Activated CD4-positive, alpha-beta T cell treated with anti-CD3 and anti-CD28 coated beads for 24 hours (primary cell): Measurements from ENCODE around the gene ITIH3.

Experiments
- DNase-seq, 2 donors: peaks; one replicate each; pipeline ENCODE4 v3.0.0-alpha.2; 2020; ENCODE audit warnings: low read depth in 2 of 2

The ITIH3 gene

DNA sequence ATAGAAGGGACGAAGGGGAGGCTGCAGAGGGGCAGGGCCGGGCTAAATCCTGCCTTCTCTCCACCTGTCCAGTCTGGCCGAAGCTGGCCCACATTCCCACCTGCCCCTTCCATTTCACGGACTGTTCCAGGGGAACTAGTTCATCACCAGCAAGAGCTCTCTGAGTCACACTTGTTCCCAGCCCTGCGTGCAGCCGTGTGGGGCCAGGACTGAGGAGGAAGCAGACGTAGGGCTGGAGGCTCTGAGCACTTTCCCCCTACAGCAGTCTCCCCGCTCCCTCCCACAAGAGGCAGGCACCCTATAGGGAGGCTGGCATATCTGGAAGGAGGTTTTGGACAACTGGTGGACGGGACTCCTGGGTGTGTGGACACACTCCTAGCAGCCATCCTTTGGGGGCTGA lies 32.8 kb downstream of the ITIH3 start:
- DNase-seq, result no peak

- no peak for DNase-seq
Measured at GRCh38 chr3:52827866-52828376, 33.3 kb downstream of the ITIH3 start.

DNA sequence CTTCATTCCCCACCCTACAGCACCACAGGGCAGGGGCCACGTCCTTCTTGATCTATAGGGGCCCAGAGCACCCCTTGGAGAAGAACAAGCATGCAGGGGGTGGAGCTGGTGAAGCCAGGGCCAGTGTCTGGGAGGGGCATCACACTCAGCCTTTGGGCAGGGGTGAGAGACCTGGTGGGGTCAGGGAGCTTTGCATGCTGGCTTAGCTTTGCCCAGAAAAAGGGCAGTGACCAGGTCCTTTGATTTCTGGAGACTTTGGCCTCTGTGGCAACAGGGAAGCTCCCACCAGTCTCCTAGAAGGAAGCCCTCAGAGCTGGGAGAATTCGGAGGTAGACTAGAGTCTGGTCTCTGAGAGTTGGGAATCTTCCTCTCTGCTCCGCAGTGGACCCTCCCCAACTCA lies 34.9 kb downstream of the ITIH3 start:
- no peak for DNase-seq

DNA sequence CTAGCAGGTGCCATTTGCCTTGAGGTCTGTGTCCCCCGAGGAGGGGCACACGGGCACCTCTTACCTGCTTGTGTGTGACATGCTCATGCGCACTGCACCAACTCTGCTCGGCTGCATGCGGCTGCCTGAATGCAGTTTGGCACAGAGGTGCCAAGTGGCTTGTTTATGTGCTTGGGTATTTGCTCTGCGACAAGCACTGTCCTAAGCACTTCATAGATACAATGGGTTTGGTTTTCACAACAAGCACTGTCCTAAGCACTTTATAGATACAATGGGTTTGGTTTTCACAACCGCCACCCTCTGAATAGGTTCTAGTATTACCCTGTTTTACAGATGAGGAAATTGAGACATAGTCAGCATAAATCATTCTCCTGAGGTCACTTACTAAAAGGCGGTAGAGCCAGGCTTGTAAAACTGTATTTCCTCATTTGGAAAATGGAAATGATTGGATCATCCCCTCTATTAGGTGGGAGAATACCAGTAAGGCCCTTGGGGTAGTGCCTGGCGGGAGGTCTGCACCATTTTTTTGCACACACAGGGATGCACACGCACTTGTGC lies 35.4 kb downstream of the ITIH3 start:
- DNase-seq, result no peak

- no peak for DNase-seq
Measured at GRCh38 chr3:52830535-52831258, 36.1 kb downstream of the ITIH3 start, which contains the start of gene ITIH4. Gene ITIH4 (minus strand): TSS chr3:52830672. CDS start chr3:52830642, 30 bp downstream.

- DNase-seq, result no peak
Measured at GRCh38 chr3:52831500-52832301, 37.1 kb downstream of the ITIH3 start.

- DNase-seq, result no peak
Measured at GRCh38 chr3:52833202-52833601, 38.6 kb downstream of the ITIH3 start.

DNA sequence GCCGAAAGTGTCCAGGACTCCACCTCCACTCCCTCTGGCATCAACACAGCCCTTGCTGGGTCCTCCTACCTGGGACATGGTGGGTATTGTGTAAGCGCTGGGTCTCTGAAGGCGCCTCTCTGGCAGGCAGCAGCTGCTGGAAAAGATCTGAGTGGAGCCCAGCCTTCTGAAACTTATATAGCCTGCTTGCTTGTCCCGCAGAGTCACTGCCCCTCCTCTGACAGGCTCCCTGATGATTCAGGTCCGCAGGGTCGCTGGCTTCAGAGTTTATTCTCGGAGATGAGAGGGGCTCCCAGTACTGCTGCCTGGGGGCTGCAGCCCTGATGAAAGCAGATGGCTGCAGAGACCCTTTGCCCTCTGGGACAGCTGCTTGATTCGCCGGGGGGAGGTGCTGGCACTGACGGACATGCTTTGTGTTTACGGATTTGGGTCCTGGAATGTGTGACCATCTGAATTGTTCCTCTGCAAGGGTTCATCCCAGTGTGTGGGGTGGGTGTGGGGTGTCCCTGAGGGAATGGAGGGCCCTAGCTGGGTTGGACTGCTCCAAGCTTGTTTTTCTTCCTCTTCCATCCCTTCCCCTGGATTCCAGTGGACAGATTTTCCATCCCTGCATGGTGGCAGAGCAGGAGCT lies 40.4 kb downstream of the ITIH3 start, which contains the start of gene MUSTN1:
MUSTN1 (minus strand) TSS at position 149 of the 631 bp plus-strand sequence; CDS start at position 78, 71 bp downstream.
- no peak for DNase-seq

DNA sequence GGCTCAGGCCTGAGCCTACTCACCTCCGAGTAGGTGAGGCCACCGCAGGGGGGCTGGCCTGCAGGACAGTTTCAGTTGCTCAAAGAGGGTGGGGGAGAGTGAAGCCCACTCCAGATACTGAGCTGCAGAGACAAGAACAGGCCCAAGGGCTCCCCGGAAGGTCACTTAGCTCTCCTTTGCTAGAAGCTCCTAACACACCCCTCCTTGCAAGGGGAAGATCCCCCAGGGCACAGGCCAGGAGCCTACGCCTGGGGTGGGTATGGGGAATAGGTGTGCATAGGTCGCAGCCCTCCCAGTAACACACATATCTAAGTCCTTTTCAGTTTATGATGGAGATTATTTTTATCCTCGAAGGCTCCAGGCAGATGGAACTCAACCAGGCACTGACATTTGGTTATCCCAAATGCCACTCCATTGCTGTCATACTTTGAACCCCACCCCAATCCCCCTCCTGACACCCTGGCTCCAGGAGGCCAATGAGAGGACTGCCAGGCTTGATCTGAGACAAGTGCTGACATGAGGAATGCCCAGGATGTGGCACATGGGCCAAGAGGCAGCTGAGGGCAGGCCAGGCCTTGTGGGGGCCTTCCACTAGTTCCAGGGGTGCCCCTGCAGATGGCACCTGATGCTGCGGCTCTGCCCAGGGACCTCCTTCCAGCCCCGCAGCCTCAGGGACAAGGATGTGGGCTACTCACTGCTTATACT lies 41.3 kb downstream of the ITIH3 start:
- DNase-seq, result no peak

DNA sequence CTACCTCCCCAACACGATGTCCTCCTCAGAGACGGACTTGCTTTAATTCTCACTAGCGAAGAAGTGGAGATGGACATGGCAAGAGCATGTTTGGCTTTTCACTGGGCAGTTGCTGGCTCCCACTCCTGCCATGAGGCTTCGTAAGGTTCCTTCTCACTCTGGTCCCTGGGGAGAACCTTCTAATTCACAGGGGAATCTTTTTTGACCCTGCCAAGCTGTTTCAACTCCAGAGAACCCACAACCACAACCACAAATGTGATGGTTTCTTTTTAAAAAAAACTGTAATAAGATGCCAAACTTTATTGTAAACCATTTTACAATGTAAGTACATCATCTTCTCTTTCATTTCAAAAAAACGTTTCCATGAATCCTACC lies 41.9 kb downstream of the ITIH3 start:
- no peak for DNase-seq

GRCh38 chr3:52836986-52837385 lies 42.4 kb downstream of the ITIH3 start:
- DNase-seq, result no peak

DNA sequence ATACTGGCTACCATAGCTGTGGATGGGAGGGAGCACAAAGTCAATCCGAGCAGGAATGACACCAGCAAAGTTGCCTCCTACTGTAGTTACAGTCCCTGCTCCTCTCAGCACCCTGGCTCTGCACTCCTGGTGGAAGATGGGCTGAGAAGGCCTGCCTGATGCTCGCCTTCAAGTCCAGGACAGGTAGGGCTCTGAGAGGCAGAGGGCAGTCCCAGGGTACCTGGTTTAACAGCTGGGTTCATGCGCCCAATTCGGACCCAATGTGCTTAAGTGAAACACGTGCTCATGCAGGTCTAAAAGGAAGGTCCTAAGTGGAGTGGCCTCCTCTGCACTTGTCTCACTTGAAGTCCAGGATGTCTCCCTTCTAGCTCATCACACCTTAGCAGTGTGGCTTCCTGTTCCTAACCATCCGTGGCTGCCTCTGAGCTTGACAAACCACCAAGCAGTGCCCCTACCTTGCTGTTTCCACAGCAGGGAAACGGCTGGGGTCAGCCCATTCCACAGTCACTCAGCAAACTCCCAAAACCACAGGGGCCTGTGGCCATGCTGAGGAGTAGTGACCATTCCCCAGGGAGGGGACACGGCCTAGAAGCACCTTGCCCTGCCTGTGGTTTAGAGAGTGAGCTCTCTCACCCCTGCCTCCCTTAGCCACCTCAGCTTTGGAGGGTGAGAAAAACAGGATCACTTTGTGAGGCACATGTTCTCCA lies 44.1 kb downstream of the ITIH3 start:
- DNase-seq, result no peak

GRCh38 chr3:52839268-52839575 lies 44.6 kb downstream of the ITIH3 start:
- no peak for DNase-seq

DNA sequence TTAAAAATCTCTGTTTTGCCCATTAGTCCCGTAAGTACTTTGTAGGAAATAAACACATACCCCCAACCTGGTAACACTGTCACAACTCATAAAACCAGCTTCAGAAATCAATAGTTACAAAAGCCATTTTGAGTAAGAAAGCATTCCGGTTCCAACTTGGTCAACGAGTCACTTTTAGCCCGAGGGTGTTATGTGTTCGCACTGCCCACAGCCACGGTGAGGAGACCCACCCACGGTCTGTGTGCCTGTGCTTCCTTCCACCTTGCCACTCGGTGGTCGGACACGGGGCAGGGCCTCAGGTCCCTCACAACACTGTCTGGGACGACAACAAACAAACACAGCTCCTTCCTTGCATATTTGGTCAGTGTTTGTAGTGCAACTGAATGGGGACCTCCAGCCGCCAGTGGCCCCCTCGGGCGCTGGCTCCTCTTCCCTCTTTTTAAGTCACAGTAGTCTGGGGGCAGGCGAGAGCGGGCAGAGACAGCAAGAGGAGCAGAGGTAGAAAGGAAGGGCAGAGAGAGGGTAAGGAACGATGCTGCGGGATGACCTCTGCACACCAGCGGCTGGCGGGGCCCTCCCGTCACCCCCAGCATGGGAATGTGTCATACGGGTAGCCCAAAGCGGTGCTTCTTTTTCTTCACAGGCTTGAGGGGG lies 45.4 kb downstream of the ITIH3 start:
- DNase-seq, result no peak

DNA sequence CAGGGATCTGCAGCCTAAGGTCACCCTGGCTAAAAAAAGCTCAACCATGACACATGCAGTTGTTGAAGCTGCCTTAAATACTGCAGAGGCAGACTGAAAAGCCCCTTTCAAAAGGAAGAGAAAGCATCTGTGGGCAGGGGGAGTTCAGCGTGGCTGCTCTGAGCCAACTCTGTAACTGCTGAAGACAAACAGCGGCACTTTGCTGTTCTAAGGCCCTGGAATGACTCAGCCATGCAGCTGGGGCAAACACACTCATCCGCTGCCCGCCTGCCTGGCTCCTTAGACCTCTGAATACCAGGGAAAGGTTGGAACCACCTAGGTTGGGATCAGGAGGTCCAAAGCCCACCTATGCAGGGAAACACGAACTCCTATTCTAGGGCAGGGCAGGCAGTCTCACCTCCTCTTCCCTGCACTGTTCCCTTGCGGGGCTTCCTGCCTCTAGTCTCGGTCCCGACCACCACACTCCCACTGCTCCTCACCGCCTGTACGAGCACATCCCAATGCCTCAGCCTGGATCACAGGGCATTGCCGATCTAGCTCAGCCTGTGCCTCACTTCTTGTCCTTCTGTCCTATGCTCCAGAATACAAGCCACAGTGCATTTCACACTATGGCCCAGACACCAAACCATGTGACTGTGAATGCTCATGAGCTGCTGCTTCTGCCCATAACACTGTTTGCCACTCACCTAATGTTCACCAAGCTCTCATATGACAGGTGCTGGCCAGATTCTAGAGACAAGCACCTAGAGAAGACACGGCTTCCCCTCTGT lies 46.8 kb downstream of the ITIH3 start:
- DNase-seq, result no peak

GRCh38 chr3:52841981-52842340 lies 47.4 kb downstream of the ITIH3 start:
- no peak for DNase-seq

GRCh38 chr3:52842424-52842823 lies 47.8 kb downstream of the ITIH3 start:
- no peak for DNase-seq

- no peak for DNase-seq
Measured at GRCh38 chr3:52843108-52843865, 48.7 kb downstream of the ITIH3 start.

- DNase-seq, result no peak
Measured at GRCh38 chr3:52843881-52844280, 49.3 kb downstream of the ITIH3 start.
